Natural killer cell (primary cell): ENCODE measurements around the gene MAGED1. TPM values are rescaled to one million over a fixed set of nuclear protein-coding genes. Genes with fewer than 3 reads are reported as not detected.

ENCODE experiments used
- ATAC-seq, 3 donors: fragments of 150-1000 bp in 2 of 3; fragments of 200-7000 bp in 1 of 3; cut with Tn5 transposase; 1 replicate in 1 of 3; 2 replicates in 2 of 3; pipeline ENCODE4 v1.10.0; 2021; ENCODE audit warnings: mild to moderate bottlenecking in 2 of 3, moderate library complexity in 2 of 3
- DNase-seq, 2 donors: peaks; one replicate each; pipeline versions ENCODE4 v3.0.0 to v3.0.0-alpha.2; 2013 to 2021; ENCODE audit warnings: mixed read lengths in 1 of 2
- H3K27ac ChIP-seq: one replicate; pipeline ENCODE4 v1.5.1; 2013; ENCODE audit warnings: mild to moderate bottlenecking, low read length
- H3K27me3 ChIP-seq: one replicate; pipeline ENCODE4 v1.6.1; 2013; ENCODE audit warnings: low read length; ENCODE audit not compliant: control insufficient read depth, insufficient read depth
- H3K36me3 ChIP-seq: one replicate; pipeline ENCODE4 v1.6.1; 2013; ENCODE audit warnings: low read length; ENCODE audit not compliant: control insufficient read depth, insufficient read depth
- H3K4me1 ChIP-seq: one replicate; pipeline ENCODE4 v1.6.1; 2013; ENCODE audit warnings: low read length; ENCODE audit not compliant: control insufficient read depth, insufficient read depth
- H3K4me3 ChIP-seq: one replicate; pipeline ENCODE4 v1.5.1; 2013; ENCODE audit warnings: low read length
- H3K9me3 ChIP-seq: one replicate; pipeline ENCODE4 v1.6.1; 2013; ENCODE audit warnings: low read length; ENCODE audit not compliant: control insufficient read depth, insufficient read depth
- H3K27ac Mint-ChIP-seq, 2 donors: one replicate each; pipeline ENCODE4 v1.8.0; 2022; ENCODE audit warnings: mild to moderate bottlenecking in 2 of 2, mixed read lengths in 2 of 2, moderate library complexity in 1 of 2
- H3K27me3 Mint-ChIP-seq, 2 donors: one replicate each; pipeline ENCODE4 v1.8.0; 2022; ENCODE audit warnings: low read depth in 2 of 2, mixed read lengths in 2 of 2
- H3K36me3 Mint-ChIP-seq: one replicate; pipeline ENCODE4 v1.8.0; 2022; ENCODE audit warnings: mixed read lengths
- H3K4me1 Mint-ChIP-seq, 2 donors: one replicate each; pipeline ENCODE4 v1.8.0; 2022; ENCODE audit warnings: mixed read lengths in 2 of 2
- H3K4me3 Mint-ChIP-seq: one replicate; pipeline ENCODE4 v1.8.0; 2022; ENCODE audit warnings: mild to moderate bottlenecking, moderate library complexity, mixed read lengths
- H3K9me3 Mint-ChIP-seq, 2 donors: one replicate each; pipeline ENCODE4 v1.8.0; 2022; ENCODE audit warnings: mixed read lengths in 2 of 2
- CTCF ChIP-seq: fragments of 200-600 bp; IDR thresholded peaks from one replicate; pipeline ENCODE4 v1.8.0; 2022; ENCODE audit warnings: antibody characterized with exemption
- WGBS: methylation state at CpG from one replicate; pipeline ENCODE4 v1.1.7; 2013; ENCODE audit warnings: missing lambda C conversion rate; ENCODE audit not compliant: insufficient coverage; 5-methylcytosine and 5-hydroxymethylcytosine counted together
- intact Hi-C: fragments of 100-400 bp; cut with micrococcal nuclease; formaldehyde crosslinking; loops from one replicate; pipeline ENCODE4 v1.14.2; 2022
- total RNA-seq, 4 donors: library from RNA; stranded (reverse); fragments of 120-200 nt in 1 of 4; gene quantifications; one replicate each; pipeline versions ENCODE4 v1.2.3 to v1.2.4, GENCODE V29; 2013 to 2022

MAGED1 gene
- total RNA-seq, 3 donors from 2014 or later (not counting 1 experiment from before 2014, with no cell fraction given), result 36.8 to 39.0 (median 37.0) TPM

GRCh38 chrX:51852096-51852495 is 41.3 kb upstream of the MAGED1 start:
- no peaks in the 10 kb centered on the region for H3K27me3 ChIP-seq
- Mint-ChIP-seq H3K36me3 (peaks cover 10% of the 10 kb centered on the region), H3K27ac (peak overlapping the region in 1 of 2 donors; percentile 36), H3K27me3 (peaks cover 0 to 13% of the 10 kb centered on the region in 2 donors), H3K9me3 (peaks cover 0 to 3% of the 10 kb centered on the region in 2 donors), H3K4me3 (no peak overlapping the region), H3K4me1 (peaks cover 7 to 20% of the 10 kb centered on the region in 2 donors)
- H3K36me3 ChIP-seq, result peaks cover 5% of the 10 kb centered on the region
- intact Hi-C loops, result no loop called here
- no peaks in the 10 kb centered on the region for H3K4me1 ChIP-seq
- ATAC-seq (no peak), DNase-seq (no peak)
- H3K4me3 ChIP-seq, result no peak overlapping the region
- no peak overlapping the region for H3K27ac ChIP-seq
- WGBS, result 100% methylated on average over 1 of the region's 1 CpG
- no peak for TF ChIP-seq CTCF
- H3K9me3 ChIP-seq, result no peaks in the 10 kb centered on the region

- Histone ChIP-seq H3K27ac (no peak overlapping the region), H3K36me3 (peaks cover 5% of the 10 kb centered on the region), H3K4me1 (no peaks in the 10 kb centered on the region), H3K9me3 (no peaks in the 10 kb centered on the region), H3K4me3 (no peak overlapping the region), H3K27me3 (no peaks in the 10 kb centered on the region)
- Mint-ChIP-seq H3K36me3 (peaks cover 15% of the 10 kb centered on the region), H3K9me3 (peaks cover 0 to 6% of the 10 kb centered on the region in 2 donors), H3K4me3 (no peak overlapping the region), H3K4me1 (peaks cover 7 to 20% of the 10 kb centered on the region in 2 donors), H3K27ac (no peak overlapping the region), H3K27me3 (peaks cover 0 to 13% of the 10 kb centered on the region in 2 donors)
- no peak for TF ChIP-seq CTCF
- DNase-seq (no peak), ATAC-seq (no peak)
- intact Hi-C loops, result no loop called here
- WGBS, result 95% methylated on average over 2 of the region's 3 CpGs
Observed at GRCh38 chrX:51852621-51853020, 40.8 kb upstream of the MAGED1 start.

DNA sequence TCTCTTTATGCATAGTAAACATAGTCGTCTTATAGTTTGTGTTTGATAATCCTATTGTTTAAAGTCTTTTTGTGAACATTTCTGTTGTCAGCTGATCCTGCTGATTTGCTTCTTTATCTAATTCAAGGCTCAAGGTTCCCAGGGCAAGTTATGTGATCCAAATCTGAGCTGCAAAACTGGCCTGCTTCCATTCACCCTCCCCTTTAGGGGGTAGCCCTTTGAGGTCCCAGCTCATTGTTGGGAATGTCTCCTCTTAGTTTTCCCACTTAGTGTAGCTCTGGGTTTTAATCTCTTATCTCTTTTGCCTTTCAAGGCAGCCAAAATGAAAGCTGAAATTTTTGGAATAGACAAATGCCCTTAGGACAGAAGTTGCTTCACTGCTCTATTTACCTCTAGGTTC is 40.2 kb upstream of the MAGED1 start:
- no peak for ATAC-seq
- no peak overlapping the region for H3K27ac Mint-ChIP-seq
- Histone ChIP-seq H3K4me1 (no peaks in the 10 kb centered on the region), H3K27ac (no peak overlapping the region), H3K9me3 (no peaks in the 10 kb centered on the region), H3K36me3 (peaks cover 5% of the 10 kb centered on the region), H3K4me3 (no peak overlapping the region), H3K27me3 (no peaks in the 10 kb centered on the region)
- H3K27me3 Mint-ChIP-seq, result peaks cover 0 to 13% of the 10 kb centered on the region in 2 donors
- no peak for DNase-seq
- peaks cover 17% of the 10 kb centered on the region for H3K36me3 Mint-ChIP-seq
- WGBS, result no CpG with 5 or more reads among the region's 1 CpG
- no peak overlapping the region for H3K4me3 Mint-ChIP-seq
- H3K4me1 Mint-ChIP-seq, result peaks cover 7 to 20% of the 10 kb centered on the region in 2 donors
- H3K9me3 Mint-ChIP-seq, result peaks cover 0 to 6% of the 10 kb centered on the region in 2 donors
- no peak for TF ChIP-seq CTCF
- intact Hi-C loops, result no loop called here

- no peak overlapping the region for H3K27ac ChIP-seq
- TF ChIP-seq CTCF, result no peak
- Mint-ChIP-seq H3K9me3 (peaks cover 0 to 6% of the 10 kb centered on the region in 2 donors), H3K27me3 (peaks cover 0 to 13% of the 10 kb centered on the region in 2 donors), H3K4me3 (no peak overlapping the region), H3K27ac (no peak overlapping the region), H3K4me1 (peaks cover 7 to 33% of the 10 kb centered on the region in 2 donors), H3K36me3 (peaks cover 17% of the 10 kb centered on the region)
- no peaks in the 10 kb centered on the region for H3K9me3 ChIP-seq
- no peak overlapping the region for H3K4me3 ChIP-seq
- DNase-seq (no peak), ATAC-seq (no peak)
- 100% methylated on average over 5 of the region's 8 CpGs for WGBS
- intact Hi-C loops, result no loop called here
- peaks cover 5% of the 10 kb centered on the region for H3K36me3 ChIP-seq
- no peaks in the 10 kb centered on the region for H3K4me1 ChIP-seq
- H3K27me3 ChIP-seq, result no peaks in the 10 kb centered on the region
Observed at GRCh38 chrX:51855698-51856097, 37.7 kb upstream of the MAGED1 start.
